Measurements from ENCODE around the gene PFDN4.

The PFDN4 gene

DNA sequence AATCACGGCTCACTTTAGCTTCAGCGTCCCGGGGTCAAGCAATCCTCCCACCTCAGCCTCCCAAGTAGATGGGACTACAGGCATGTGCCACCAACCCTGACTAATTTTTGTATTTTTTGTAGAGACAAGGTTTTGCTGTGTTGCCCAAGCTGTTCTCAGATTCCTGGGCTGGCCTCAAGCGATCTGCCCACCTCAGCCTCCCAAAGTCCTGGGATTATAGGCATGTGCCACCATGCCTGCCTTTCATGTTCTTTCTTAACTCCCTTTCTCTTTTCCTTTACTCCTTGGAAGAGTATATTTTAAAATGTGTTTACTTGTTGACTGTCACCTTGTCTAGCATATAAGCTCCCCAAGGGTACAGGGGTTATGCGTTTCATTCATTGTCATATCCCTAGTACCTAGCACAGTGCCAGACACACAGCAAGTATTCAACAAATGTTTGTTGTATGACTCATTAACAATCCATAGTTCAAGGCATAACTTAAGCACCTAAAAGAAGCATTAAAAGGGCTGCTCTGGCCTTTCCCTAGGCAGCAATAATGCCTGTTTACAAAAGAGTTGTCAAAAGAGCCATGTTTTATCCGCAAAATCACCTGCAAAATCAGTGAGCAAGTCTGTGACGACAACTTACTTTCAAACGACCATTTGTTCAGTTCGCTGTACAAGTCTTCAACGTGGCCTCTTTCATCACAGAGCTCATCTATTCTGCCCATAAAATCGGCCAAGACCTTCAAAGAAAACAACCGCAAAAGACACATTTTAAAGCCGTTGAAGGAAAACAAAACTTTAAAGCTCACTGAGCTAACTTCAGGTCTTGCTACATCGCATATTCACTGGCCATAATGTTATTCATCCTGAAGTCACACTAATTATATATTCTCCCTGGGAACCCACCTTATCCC is 38.7 kb upstream of the PFDN4 start:
- Mint-ChIP-seq H3K36me3 (ENCODE audit: low read depth) (no peaks in the 10 kb centered on the region), H3K27ac (no peak overlapping the region), H3K4me3 (no peak overlapping the region), H3K27me3 (peaks cover 66% of the 10 kb centered on the region), H3K4me1 (ENCODE audit: low read depth) (peaks cover 22% of the 10 kb centered on the region), H3K9me3 (no peaks in the 10 kb centered on the region)
- intact Hi-C loops (cut with micrococcal nuclease): no loop called here

GRCh38 chr20:54170026-54170471 is 37.8 kb upstream of the PFDN4 start:
- intact Hi-C loops (cut with micrococcal nuclease): no loop called here
- Mint-ChIP-seq H3K9me3 (no peaks in the 10 kb centered on the region), H3K4me3 (no peak overlapping the region), H3K36me3 (ENCODE audit: low read depth) (no peaks in the 10 kb centered on the region), H3K27ac (no peak overlapping the region), H3K27me3 (peaks cover 71% of the 10 kb centered on the region), H3K4me1 (ENCODE audit: low read depth) (peaks cover 29% of the 10 kb centered on the region)

GRCh38 chr20:54170963-54171362 is 36.9 kb upstream of the PFDN4 start:
- Mint-ChIP-seq H3K36me3 (ENCODE audit: low read depth) (no peaks in the 10 kb centered on the region), H3K27ac (no peak overlapping the region), H3K4me1 (ENCODE audit: low read depth) (peaks cover 29% of the 10 kb centered on the region), H3K4me3 (no peak overlapping the region), H3K9me3 (no peaks in the 10 kb centered on the region), H3K27me3 (peaks cover 72% of the 10 kb centered on the region)
- intact Hi-C loops (cut with micrococcal nuclease): no loop called here

DNA sequence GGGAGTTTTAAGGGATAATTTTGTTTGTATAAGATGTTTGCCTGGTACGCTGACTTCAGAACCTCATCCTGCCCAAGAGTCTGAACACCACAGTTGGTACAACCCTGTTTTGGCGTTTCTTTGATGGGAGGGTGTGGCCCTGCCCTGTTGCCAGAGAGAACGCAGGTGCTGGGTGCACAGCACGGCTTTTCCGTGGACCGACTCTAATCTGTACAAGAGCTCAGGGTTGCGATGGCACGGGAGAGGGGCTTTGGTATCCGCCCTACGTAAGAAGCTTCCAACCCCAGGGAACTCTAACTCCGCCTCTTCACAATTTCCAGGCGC is 35.4 kb upstream of the PFDN4 start:
- no peak overlapping the region for H3K27ac Mint-ChIP-seq
- peaks cover 29% of the 10 kb centered on the region for H3K4me1 Mint-ChIP-seq (ENCODE audit: low read depth)
- intact Hi-C loops (cut with micrococcal nuclease): no loop called here
- H3K4me3 Mint-ChIP-seq: no peak overlapping the region
- peaks cover 70% of the 10 kb centered on the region for H3K27me3 Mint-ChIP-seq
- H3K9me3 Mint-ChIP-seq: no peaks in the 10 kb centered on the region
- no peaks in the 10 kb centered on the region for H3K36me3 Mint-ChIP-seq (ENCODE audit: low read depth)

- no peaks in the 10 kb centered on the region for H3K9me3 Mint-ChIP-seq
- H3K4me1 Mint-ChIP-seq (ENCODE audit: low read depth): peaks cover 26% of the 10 kb centered on the region
- no peak overlapping the region for H3K27ac Mint-ChIP-seq
- H3K27me3 Mint-ChIP-seq: peaks cover 71% of the 10 kb centered on the region
- intact Hi-C loops (cut with micrococcal nuclease): no loop called here
- no peaks in the 10 kb centered on the region for H3K36me3 Mint-ChIP-seq (ENCODE audit: low read depth)
- peak overlapping the region; percentile 1 for H3K4me3 Mint-ChIP-seq
Observed at GRCh38 chr20:54172856-54173652, 34.8 kb upstream of the PFDN4 start.

DNA sequence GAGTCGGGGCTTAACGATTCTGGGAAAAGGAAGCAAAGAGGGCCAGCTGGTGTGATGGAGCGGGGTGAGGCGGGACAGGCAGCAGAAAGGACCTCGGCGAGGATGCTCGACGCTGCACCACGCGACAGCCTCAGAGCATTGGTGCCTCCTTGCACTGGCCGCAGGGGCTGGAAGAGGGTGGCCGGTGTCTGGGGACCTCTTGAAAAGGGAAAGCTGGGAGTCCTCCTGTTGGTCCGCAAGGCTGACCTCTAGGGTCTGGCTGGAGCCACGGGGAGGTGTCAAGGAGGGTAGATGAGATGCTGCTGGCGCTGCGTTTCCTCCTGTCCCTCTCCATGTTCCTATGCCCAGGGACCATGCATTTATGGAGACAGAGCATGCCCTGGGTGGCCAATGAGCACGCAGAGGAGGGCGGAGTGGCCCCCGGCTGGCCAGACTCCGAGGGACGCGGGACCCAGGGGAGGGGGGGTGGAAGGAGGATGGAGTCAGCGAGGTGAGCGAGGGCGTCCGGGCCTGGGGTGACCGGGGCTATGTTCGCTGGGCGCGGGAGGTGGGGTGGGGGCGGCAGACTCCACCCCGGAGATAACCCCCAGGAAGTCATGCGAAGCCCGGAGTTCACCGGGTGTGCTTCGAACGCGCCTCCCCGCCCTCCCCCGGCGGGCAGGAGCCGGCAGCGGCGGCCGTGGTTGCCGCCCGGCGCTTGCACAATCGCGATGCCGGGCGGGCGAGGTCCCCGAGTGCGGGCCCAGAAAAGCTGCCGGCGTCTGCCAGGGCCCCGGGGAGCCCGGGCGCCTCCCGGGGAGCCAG is 34.0 kb upstream of the PFDN4 start, which contains the start of gene CYP24A1:
Gene CYP24A1, minus strand, starts transcription at position 334 of the 804 bp plus-strand sequence. CDS start 407 bp downstream, outside the sequence.
- Mint-ChIP-seq H3K4me3 (peak within 1 kb of the TSS; percentile 61), H3K4me1 (ENCODE audit: low read depth) (peaks cover 20% of the 10 kb centered on the region), H3K27me3 (peaks cover 64% of the 10 kb centered on the region), H3K9me3 (no peaks in the 10 kb centered on the region), H3K27ac (no peak within 1 kb of the TSS), H3K36me3 (ENCODE audit: low read depth) (no peaks in the 10 kb centered on the region)
- intact Hi-C loops (cut with micrococcal nuclease): no loop called here

- no peak overlapping the region for H3K27ac Mint-ChIP-seq
- no peaks in the 10 kb centered on the region for H3K36me3 Mint-ChIP-seq (ENCODE audit: low read depth)
- H3K4me3 Mint-ChIP-seq: peak overlapping the region; percentile 61
- intact Hi-C loops (cut with micrococcal nuclease): no loop called here
- no peaks in the 10 kb centered on the region for H3K9me3 Mint-ChIP-seq
- H3K4me1 Mint-ChIP-seq (ENCODE audit: low read depth): peaks cover 20% of the 10 kb centered on the region
- peaks cover 56% of the 10 kb centered on the region for H3K27me3 Mint-ChIP-seq
Observed at GRCh38 chr20:54174457-54175175, 33.3 kb upstream of the PFDN4 start.

DNA sequence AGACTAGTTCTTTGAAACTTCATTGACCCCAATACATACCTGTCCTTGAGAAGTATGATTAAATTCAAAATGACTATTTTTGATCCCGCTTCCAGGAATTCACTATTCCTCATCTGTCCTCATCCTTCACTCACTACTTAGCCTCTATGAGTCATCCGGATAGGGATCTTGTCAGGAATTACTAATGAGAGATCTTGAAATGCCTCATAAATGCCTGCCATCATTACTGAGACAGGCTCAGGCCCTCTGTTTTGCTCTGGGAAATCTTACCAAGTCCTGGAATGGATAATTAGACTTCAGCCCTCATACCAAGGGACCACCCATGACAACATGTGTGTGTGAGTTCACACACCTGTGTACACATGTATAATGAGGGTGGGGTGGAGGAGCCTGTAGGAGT is 31.3 kb upstream of the PFDN4 start:
- Mint-ChIP-seq H3K36me3 (ENCODE audit: low read depth) (no peaks in the 10 kb centered on the region), H3K4me1 (ENCODE audit: low read depth) (peaks cover 20% of the 10 kb centered on the region), H3K9me3 (no peaks in the 10 kb centered on the region), H3K27ac (no peak overlapping the region), H3K27me3 (peaks cover 44% of the 10 kb centered on the region), H3K4me3 (no peak overlapping the region)
- intact Hi-C loops (cut with micrococcal nuclease): no loop called here

GRCh38 chr20:54177378-54177777 is 30.5 kb upstream of the PFDN4 start:
- intact Hi-C loops (cut with micrococcal nuclease): no loop called here
- H3K27me3 Mint-ChIP-seq: peaks cover 37% of the 10 kb centered on the region
- no peaks in the 10 kb centered on the region for H3K36me3 Mint-ChIP-seq (ENCODE audit: low read depth)
- no peak overlapping the region for H3K4me3 Mint-ChIP-seq
- H3K27ac Mint-ChIP-seq: no peak overlapping the region
- H3K9me3 Mint-ChIP-seq: no peaks in the 10 kb centered on the region
- H3K4me1 Mint-ChIP-seq (ENCODE audit: low read depth): peaks cover 20% of the 10 kb centered on the region

- intact Hi-C loops (cut with micrococcal nuclease): no loop called here
- Mint-ChIP-seq H3K4me3 (no peak overlapping the region), H3K36me3 (ENCODE audit: low read depth) (no peaks in the 10 kb centered on the region), H3K4me1 (ENCODE audit: low read depth) (peaks cover 14% of the 10 kb centered on the region), H3K27ac (no peak overlapping the region), H3K9me3 (no peaks in the 10 kb centered on the region), H3K27me3 (peaks cover 36% of the 10 kb centered on the region)
Observed at GRCh38 chr20:54178256-54178655, 29.6 kb upstream of the PFDN4 start.

- H3K36me3 Mint-ChIP-seq (ENCODE audit: low read depth): no peaks in the 10 kb centered on the region
- H3K4me3 Mint-ChIP-seq: no peak overlapping the region
- intact Hi-C loops (cut with micrococcal nuclease): no loop called here
- H3K4me1 Mint-ChIP-seq (ENCODE audit: low read depth): peaks cover under 1% of the 10 kb centered on the region
- no peaks in the 10 kb centered on the region for H3K9me3 Mint-ChIP-seq
- no peak overlapping the region for H3K27ac Mint-ChIP-seq
- peaks cover 32% of the 10 kb centered on the region for H3K27me3 Mint-ChIP-seq
Observed at GRCh38 chr20:54179946-54180345, 27.9 kb upstream of the PFDN4 start.

GRCh38 chr20:54180931-54181330 is 27.0 kb upstream of the PFDN4 start:
- H3K4me1 Mint-ChIP-seq (ENCODE audit: low read depth): no peaks in the 10 kb centered on the region
- H3K27ac Mint-ChIP-seq: no peak overlapping the region
- H3K4me3 Mint-ChIP-seq: no peak overlapping the region
- peaks cover 32% of the 10 kb centered on the region for H3K27me3 Mint-ChIP-seq
- no peaks in the 10 kb centered on the region for H3K9me3 Mint-ChIP-seq
- intact Hi-C loops (cut with micrococcal nuclease): no loop called here
- no peaks in the 10 kb centered on the region for H3K36me3 Mint-ChIP-seq (ENCODE audit: low read depth)

DNA sequence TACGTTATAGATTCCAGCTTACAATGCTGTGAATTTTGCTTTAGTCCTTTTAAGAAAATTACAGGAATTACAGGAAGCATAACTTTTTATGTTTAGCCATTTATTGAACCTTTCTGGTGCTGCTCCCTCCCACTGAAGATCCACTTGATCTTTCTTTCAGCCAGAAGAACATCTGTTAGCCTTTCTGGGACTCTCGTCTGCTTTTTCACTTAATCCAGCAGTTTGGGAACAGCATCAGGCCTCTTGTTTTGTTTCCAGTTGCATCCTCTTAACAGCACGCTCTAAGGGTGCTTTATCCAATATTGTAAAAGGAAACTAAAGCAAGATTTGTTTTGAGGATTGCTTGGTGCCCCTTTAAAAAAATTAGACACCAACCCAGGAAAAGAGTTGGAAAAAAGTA is 23.8 kb upstream of the PFDN4 start:
- no peak overlapping the region for H3K27ac Mint-ChIP-seq
- H3K4me1 Mint-ChIP-seq (ENCODE audit: low read depth): no peaks in the 10 kb centered on the region
- intact Hi-C loops (cut with micrococcal nuclease): no loop called here
- H3K36me3 Mint-ChIP-seq (ENCODE audit: low read depth): no peaks in the 10 kb centered on the region
- no peaks in the 10 kb centered on the region for H3K9me3 Mint-ChIP-seq
- no peak overlapping the region for H3K4me3 Mint-ChIP-seq
- H3K27me3 Mint-ChIP-seq: peaks cover 24% of the 10 kb centered on the region

Data from dendritic cell treated with granulocyte-macrophage colony-stimulating factor and Interleukin-4, amounts not matched to agents 40 ng/mL and 50 ng/mL, for 4 days (primary cell).